ENCODE results near the gene TMX2.

TMX2 gene

GRCh38 chr11:57771365-57771764 lies 59.0 kb downstream of the TMX2 start:
- no peak for DNase-seq

- DNase-seq: no peak
Observed at GRCh38 chr11:57772562-57772961, 60.2 kb downstream of the TMX2 start.

DNA sequence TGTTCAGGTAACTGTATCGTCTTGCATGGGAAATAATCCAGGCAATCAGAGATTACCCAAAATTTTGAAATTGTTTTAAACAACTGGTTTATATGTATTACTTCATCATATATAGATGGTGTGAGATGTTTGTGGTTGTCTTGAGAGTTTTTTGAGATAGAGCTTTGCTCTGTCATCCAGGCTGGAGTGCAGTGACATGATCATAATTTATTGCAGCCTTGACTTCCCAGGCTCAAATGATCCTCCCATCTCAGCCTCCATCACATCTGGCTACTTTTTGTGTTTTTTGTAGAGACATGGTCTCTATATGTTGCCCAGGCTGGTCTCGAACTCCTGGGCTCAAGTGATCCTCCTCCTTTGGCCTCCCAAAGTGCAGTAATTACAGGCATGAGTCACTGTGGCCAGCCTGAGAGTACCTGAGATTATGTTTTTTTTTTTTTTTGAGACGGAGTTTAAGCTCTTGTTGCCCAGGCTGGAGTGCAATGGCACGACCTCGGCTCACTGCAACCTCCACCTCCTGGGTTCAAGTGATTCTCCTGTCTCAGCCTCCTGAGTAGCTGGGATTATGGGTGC lies 60.7 kb downstream of the TMX2 start:
- DNase-seq: no peak

GRCh38 chr11:57775491-57775890 lies 63.1 kb downstream of the TMX2 start:
- DNase-seq: no peak

GRCh38 chr11:57776031-57776521 lies 63.7 kb downstream of the TMX2 start:
- no peak for DNase-seq

DNA sequence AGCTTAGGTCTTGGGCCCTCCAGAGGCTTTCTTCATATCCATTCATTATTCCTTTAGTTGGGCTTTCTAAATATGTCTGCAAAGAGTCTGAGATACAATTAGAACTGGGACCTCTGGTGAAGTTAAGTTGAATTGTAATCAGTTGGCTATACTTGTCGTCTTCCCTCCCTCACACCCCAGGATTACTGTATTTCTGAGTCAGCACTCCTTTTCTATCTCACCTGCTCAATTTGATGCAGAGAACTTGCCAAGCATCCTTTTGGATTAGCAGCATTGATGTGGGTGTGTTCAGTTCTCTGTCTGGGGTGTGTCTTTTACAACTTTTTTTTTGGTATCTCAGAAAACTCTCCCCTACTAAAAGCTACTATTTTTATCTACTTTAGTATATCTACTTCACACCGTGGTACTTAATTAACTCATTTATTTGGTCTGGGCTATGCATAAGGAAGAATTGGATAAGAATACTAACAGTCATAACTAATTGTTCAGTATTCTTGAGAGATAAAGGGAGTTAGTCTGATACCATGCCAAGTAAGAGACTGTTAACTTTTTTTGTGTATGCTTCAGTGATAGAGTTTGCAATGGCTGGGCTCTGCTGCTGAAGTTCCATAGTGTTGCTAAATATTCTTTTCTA lies 64.3 kb downstream of the TMX2 start:
- no peak for DNase-seq

DNA sequence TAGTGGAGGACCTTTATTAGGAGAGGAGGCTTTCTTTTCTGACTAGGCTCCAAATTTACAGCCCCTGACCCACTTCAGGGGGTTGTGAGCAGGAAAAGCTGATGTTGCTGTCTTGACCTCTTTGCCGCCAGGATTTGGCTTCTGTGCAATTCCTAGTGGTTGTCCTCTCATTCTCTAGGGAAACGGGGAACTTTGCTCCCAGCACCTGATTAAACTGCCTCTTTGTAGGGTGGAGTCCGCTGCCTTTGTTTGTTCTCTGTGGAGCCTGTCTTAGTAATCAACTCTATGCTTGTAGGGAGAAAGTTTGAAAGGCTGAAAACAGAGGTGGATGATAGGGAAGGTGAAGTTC lies 65.5 kb downstream of the TMX2 start:
- DNase-seq: no peak

DNA sequence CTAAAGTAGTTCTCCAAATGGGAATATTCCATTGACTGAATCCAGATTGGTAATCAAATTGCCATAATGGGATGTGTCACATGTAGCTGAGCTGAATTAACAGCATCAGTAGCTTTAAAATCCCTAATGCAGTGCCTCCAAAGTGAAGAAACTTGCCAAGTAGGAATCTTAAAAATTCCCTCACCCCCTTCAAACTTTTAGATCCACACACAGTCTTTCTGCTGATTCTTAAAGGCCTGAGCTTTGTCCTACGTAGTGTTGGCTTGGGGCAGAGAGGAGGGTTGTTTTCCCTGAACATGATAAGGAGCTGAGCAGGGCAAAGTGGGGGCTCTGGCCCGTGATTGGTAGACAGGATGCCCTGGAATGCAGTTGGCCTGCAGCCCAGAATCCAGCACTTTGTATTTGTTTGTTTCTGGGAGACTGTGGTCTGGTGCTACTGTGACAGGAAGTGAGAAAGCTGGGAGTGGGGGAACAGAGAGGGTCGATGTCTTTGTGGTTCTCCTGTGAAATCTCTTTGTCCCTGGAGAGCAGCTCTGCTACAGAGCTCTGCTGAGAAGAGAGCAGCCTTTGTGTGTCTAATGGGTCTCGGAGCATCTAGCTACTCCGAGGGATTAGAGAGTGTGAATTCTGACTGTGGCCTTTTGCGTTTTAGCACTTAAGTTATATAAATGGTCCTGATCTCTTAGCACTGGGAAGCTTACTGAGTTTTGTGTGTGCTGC lies 66.1 kb downstream of the TMX2 start:
- DNase-seq: no peak

DNA sequence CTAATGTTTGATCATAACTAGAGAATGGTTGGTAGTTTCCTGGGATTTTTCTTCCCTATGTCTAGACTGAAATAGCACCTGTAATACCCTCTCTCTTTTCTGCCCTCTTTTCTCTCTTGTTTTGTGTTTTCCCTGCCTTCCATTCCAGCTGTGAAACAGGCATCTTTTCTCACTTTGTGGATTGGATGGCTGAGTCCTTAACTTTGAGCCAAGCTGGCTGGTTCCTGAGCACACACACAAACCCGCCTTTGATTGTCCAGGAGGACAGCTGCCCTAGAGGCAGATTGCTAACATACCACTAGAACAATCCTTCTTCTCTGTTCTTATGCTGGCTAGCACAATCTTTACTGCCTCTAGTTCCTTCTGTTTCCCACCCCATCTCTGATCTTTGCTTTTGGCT lies 66.9 kb downstream of the TMX2 start:
- DNase-seq: no peak

DNA sequence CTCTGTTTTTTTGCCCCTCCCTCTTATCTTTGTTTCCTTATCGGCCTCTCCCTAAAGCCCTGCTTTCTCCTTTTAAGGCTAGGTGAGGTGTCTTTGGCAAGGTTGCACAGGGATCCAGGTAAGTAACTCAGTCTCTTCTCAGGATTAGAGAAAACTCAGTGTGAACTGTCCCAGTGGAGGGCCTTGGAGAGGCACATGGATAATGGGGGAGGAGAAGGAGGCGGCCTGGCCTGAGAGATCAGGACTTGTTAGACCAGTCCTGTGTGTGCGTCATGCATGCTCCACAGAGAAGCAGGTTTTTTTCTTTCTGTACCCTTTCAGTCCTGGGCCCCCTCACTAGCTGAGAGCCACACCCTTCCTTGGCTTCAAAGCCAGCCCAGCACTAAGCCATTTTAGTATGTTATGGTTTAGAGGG lies 69.1 kb downstream of the TMX2 start:
- DNase-seq: no peak

GRCh38 chr11:57785072-57785471 lies 72.7 kb downstream of the TMX2 start:
- DNase-seq: no peak

DNA sequence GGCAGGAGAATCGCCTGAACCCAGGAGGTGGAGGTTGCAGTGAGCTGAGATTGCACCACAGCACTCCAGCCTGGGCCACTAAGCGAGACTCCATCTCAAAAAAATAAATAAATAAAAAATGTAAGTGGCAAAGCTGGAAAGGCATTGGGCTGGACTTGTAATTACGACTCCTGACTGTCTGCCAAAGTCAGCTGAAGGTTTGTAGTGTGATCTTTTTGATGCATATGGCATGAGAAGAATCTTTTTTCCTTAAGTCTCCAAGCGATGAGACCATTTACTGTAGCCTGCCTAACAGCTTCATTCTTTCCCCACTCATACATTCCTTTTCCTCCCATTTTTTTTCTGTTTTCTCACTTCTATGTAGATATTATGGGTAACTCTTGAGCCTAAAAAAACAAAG lies 74.0 kb downstream of the TMX2 start:
- no peak for DNase-seq

DNA sequence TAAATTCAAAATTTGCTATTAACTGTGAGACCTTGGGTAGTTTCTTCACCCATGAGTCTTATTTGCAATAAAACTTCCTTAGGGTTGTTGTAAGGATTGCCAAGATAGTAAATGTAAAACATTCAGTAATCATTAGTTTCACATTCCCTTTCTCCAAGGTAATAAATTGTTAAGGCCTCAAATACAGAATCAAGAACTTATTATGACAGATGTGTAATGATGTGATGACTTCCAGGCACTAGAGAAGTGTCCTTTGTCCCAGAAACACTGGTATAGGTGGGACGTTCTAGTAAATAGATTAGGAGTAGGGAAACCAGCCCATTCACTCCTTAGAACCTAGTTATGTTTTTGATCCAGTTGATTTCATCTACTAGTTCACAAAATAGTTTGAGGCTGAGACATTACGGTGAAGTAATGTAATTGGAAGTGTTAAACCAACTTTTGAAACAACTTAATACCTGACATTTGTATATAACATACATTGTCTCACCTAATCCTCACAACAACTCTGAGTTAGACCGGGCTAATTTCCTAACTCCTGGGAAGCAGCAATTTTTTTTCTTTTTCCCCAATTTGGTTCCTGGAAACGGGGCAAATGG lies 74.7 kb downstream of the TMX2 start:
- no peak for DNase-seq

DNA sequence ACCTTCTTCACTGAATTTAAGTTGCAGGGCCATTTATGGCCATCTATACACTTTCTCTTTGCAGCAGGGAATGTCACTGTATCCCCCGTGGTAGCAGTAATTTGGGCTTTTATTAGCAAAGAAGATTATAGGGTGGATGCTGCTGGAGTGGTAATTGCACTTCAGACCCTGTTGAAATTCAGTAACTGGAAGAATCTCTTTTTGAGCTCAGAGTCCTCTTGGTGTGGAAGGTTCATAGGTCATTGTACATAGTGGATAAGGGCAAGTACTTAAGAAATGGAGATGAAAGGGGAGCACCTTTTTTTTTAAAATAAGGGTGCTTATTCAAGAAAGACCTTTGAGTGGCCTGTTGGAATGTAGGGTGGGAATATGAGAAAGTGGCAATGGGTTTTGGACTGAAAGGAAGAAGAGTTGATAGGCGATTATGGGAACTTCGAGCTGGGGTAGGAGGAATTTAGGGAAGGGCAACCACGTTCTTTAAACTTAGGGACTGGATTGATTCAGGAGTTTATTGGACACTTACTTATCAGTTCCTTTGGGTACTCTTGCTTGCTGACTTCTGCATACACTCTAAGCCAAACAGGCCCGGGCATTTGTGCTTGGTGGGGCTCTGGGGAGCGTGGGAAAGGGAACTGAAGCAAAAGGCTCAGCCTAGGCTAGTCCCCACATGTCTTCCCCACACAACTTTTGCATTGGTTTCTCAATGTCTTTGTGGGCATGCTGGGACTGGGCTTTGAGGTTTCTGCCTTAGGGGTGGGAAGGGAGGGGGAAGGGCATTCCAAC lies 75.7 kb downstream of the TMX2 start:
- no peak for DNase-seq

- DNase-seq: no peak
Observed at GRCh38 chr11:57788703-57789088, 76.3 kb downstream of the TMX2 start.

Measured in stimulated activated CD4-positive, alpha-beta T cell treated with anti-CD3 and anti-CD28 coated beads, Interleukin-4, amount 100 ng/mL, for 24 hours (primary cell).